Testis (tissue), 2 donors: Measurements from ENCODE around the gene MEGF11.

Experiments used
- CTCF ChIP-seq, 3 experiments: fragments of 450-650 bp in 2 of 3; fragments of 200-600 bp in 1 of 3; sonication (generic) in 1 of 3; IDR thresholded peaks; one replicate each; pipeline ENCODE4 v1.5.1; 2016 to 2019; ENCODE audit warnings: antibody characterized with exemption in 3 of 3, mild to moderate bottlenecking in 2 of 3, moderate library complexity in 1 of 3
- POLR2A ChIP-seq: fragments of 450-650 bp; IDR thresholded peaks from one replicate; pipeline ENCODE4 v1.6.1; 2017; ENCODE audit warnings: antibody characterized with exemption, mild to moderate bottlenecking, moderate library complexity

- TF ChIP-seq CTCF (IDR thresholded peaks at IDR 0.05) (no peak), POLR2A (no peak)
These were observed 260.3 kb downstream of the MEGF11 start for GRCh38 chr15:65993236-65993635.
